Effector memory CD4-positive, alpha-beta T cell (primary cell): ENCODE data around the gene NPNT.

Source experiments
- DNase-seq, 3 donors: peaks; one replicate each; pipeline ENCODE4 v3.0.0-alpha.2; 2020
- H3K27ac ChIP-seq: 2 replicates; pipeline ENCODE4 v1.7.0; 2013; ENCODE audit warnings: mild to moderate bottlenecking, low read length, moderate library complexity; ENCODE audit not compliant: insufficient read depth, poor library complexity, severe bottlenecking
- H3K27me3 ChIP-seq: replicated peaks from 2 replicates; pipeline ENCODE4 v1.7.0; 2013; ENCODE audit warnings: mild to moderate bottlenecking, low read length; ENCODE audit not compliant: insufficient read depth, control insufficient read depth, poor library complexity, severe bottlenecking
- H3K36me3 ChIP-seq: 2 replicates; pipeline ENCODE4 v1.7.0; 2013; ENCODE audit warnings: mild to moderate bottlenecking, low read length, moderate library complexity; ENCODE audit not compliant: control insufficient read depth, insufficient read depth
- H3K4me1 ChIP-seq: 2 replicates; pipeline ENCODE4 v1.7.0; 2013; ENCODE audit warnings: low read length, mild to moderate bottlenecking; ENCODE audit not compliant: control insufficient read depth, insufficient read depth, poor library complexity, severe bottlenecking
- H3K4me3 ChIP-seq: 2 replicates; pipeline ENCODE4 v1.7.0; 2013; ENCODE audit warnings: low read length, low read depth, mild to moderate bottlenecking; ENCODE audit not compliant: insufficient read depth, poor library complexity, severe bottlenecking
- H3K9me3 ChIP-seq: 2 replicates; pipeline ENCODE4 v1.7.0; 2013; ENCODE audit warnings: mild to moderate bottlenecking, low read length, moderate library complexity; ENCODE audit not compliant: control insufficient read depth

The NPNT gene

GRCh38 chr4:105912633-105913032 lies 17.4 kb downstream of the NPNT start:
- H3K27me3 ChIP-seq = no peaks in the 10 kb centered on the region
- H3K27ac ChIP-seq = no peak overlapping the region
- DNase-seq = no peak
- H3K4me1 ChIP-seq = no peaks in the 10 kb centered on the region
- H3K4me3 ChIP-seq = no peak overlapping the region
- no peaks in the 10 kb centered on the region for H3K9me3 ChIP-seq
- no peaks in the 10 kb centered on the region for H3K36me3 ChIP-seq

- DNase-seq = no peak
- Histone ChIP-seq H3K27me3 (no peaks in the 10 kb centered on the region), H3K4me1 (no peaks in the 10 kb centered on the region), H3K36me3 (no peaks in the 10 kb centered on the region), H3K9me3 (no peaks in the 10 kb centered on the region), H3K4me3 (no peak overlapping the region), H3K27ac (no peak overlapping the region)
Observed at GRCh38 chr4:105917171-105917685, 22.0 kb downstream of the NPNT start.

- Histone ChIP-seq H3K36me3 (no peaks in the 10 kb centered on the region), H3K4me3 (no peak overlapping the region), H3K9me3 (no peaks in the 10 kb centered on the region), H3K27me3 (no peaks in the 10 kb centered on the region), H3K4me1 (no peaks in the 10 kb centered on the region), H3K27ac (no peak overlapping the region)
- DNase-seq = no peak
Observed at GRCh38 chr4:105921301-105921700, 26.0 kb downstream of the NPNT start.

- no peak for DNase-seq
- Histone ChIP-seq H3K9me3 (no peaks in the 10 kb centered on the region), H3K27me3 (no peaks in the 10 kb centered on the region), H3K27ac (no peak overlapping the region), H3K4me3 (no peak overlapping the region), H3K36me3 (no peaks in the 10 kb centered on the region), H3K4me1 (no peaks in the 10 kb centered on the region)
Observed at GRCh38 chr4:105923497-105924238, 28.4 kb downstream of the NPNT start.

- H3K36me3 ChIP-seq = no peaks in the 10 kb centered on the region
- H3K4me3 ChIP-seq = no peak overlapping the region
- no peaks in the 10 kb centered on the region for H3K9me3 ChIP-seq
- H3K27me3 ChIP-seq = no peaks in the 10 kb centered on the region
- DNase-seq = no peak
- no peak overlapping the region for H3K27ac ChIP-seq
- H3K4me1 ChIP-seq = no peaks in the 10 kb centered on the region
Observed at GRCh38 chr4:105924341-105924740, 29.1 kb downstream of the NPNT start.

GRCh38 chr4:105930698-105931097 lies 35.4 kb downstream of the NPNT start:
- DNase-seq = no peak

GRCh38 chr4:105933083-105933482 lies 37.8 kb downstream of the NPNT start:
- H3K4me1 ChIP-seq = no peaks in the 10 kb centered on the region
- no peaks in the 10 kb centered on the region for H3K36me3 ChIP-seq
- no peaks in the 10 kb centered on the region for H3K9me3 ChIP-seq
- H3K27me3 ChIP-seq = no peaks in the 10 kb centered on the region
- no peak for DNase-seq
- H3K4me3 ChIP-seq = no peak overlapping the region
- no peak overlapping the region for H3K27ac ChIP-seq

More at GRCh38 chr4:105930698-105931097, 35.4 kb downstream of the NPNT start:
- Histone ChIP-seq H3K4me3 (no peak overlapping the region), H3K27ac (no peak overlapping the region), H3K27me3 (no peaks in the 10 kb centered on the region), H3K9me3 (no peaks in the 10 kb centered on the region), H3K4me1 (no peaks in the 10 kb centered on the region), H3K36me3 (no peaks in the 10 kb centered on the region)

- H3K4me3 ChIP-seq = no peak overlapping the region
- H3K9me3 ChIP-seq = no peaks in the 10 kb centered on the region
- DNase-seq = no peak
- H3K27me3 ChIP-seq = no peaks in the 10 kb centered on the region
- no peak overlapping the region for H3K27ac ChIP-seq
- H3K4me1 ChIP-seq = no peaks in the 10 kb centered on the region
- no peaks in the 10 kb centered on the region for H3K36me3 ChIP-seq
Observed at GRCh38 chr4:105934386-105934785, 39.1 kb downstream of the NPNT start.

GRCh38 chr4:105936901-105937300 lies 41.6 kb downstream of the NPNT start:
- Histone ChIP-seq H3K4me3 (no peak overlapping the region), H3K9me3 (no peaks in the 10 kb centered on the region), H3K36me3 (no peaks in the 10 kb centered on the region), H3K4me1 (no peaks in the 10 kb centered on the region), H3K27ac (no peak overlapping the region), H3K27me3 (no peaks in the 10 kb centered on the region)
- no peak for DNase-seq

- no peak for DNase-seq
- Histone ChIP-seq H3K27ac (no peak overlapping the region), H3K4me1 (no peaks in the 10 kb centered on the region), H3K27me3 (no peaks in the 10 kb centered on the region), H3K36me3 (no peaks in the 10 kb centered on the region), H3K4me3 (no peak overlapping the region), H3K9me3 (no peaks in the 10 kb centered on the region)
Observed at GRCh38 chr4:105937759-105938158, 42.5 kb downstream of the NPNT start.
